ENCODE measurements around the gene HAGH. TPM values are rescaled to one million over a fixed set of nuclear protein-coding genes. Genes with fewer than 3 reads are reported as not detected.
A peak's percentile ranks its signal among the peaks of the same experiment; 100 is the strongest.

The HAGH gene
- total and polyA plus RNA-seq, 10 of the 15 experiments (the other 5 are each of a cell fraction or from before 2014, with no cell fraction given), result 2.0 to 50.1 (median 22.4) TPM

- Histone ChIP-seq H3K27ac (ENCODE audit: control insufficient read depth, insufficient read depth) (no peak overlapping the region), H3K79me2 (ENCODE audit: control insufficient read depth, insufficient read depth, low read length) (peaks cover 15% of the 10 kb centered on the region), H3K4me3 (no peak overlapping the region), H3K4me1 (ENCODE audit: control insufficient read depth, insufficient read depth, low read length) (peaks cover 6% of the 10 kb centered on the region; the same call in 1 of the 2 replicates), H2AFZ (ENCODE audit: control insufficient read depth, low read depth, low read length) (no peak overlapping the region), H4K20me1 (ENCODE audit: control insufficient read depth, insufficient read depth) (no peaks in the 10 kb centered on the region), H3K9ac (ENCODE audit: control insufficient read depth, insufficient read depth, low read length) (no peak overlapping the region), H3K36me3 (ENCODE audit: control insufficient read depth in 2 of 2, insufficient read depth in 2 of 2, low read length in 1 of 2) (peaks cover 4 to 8% of the 10 kb centered on the region in 2 experiments; a peak in 3 of 4 replicates), H3K9me3 (replicated peaks; ENCODE audit: control insufficient read depth, insufficient read depth, low read length) (no peaks in the 10 kb centered on the region), H3K4me2 (ENCODE audit: control insufficient read depth, insufficient read depth) (0 out of 2 replicates have a peak overlapping the region, but pooled peaks have one; percentile 17), H3K27me3 (replicated peaks in 1 of 2; ENCODE audit: control insufficient read depth in 2 of 2, insufficient read depth in 2 of 2, low read length in 1 of 2) (no peaks in the 10 kb centered on the region)
- ChIA-PET SMC1A (ENCODE audit: uncharacterized antibody, unreplicated experiment) (no interaction called here), CTCF (no interaction called here), RAD21 (ENCODE audit: unreplicated experiment) (no interaction called here), POLR2A (no interaction called here)
- in situ Hi-C loops (cut with MboI) (no loop called here), intact Hi-C loops (cut with micrococcal nuclease; ENCODE audit: unreplicated experiment) (no loop called here)
- BruUV-seq (replicated peaks), result no TSS peak
- TF ChIP-seq HSF1 (IDR thresholded peaks at IDR 0.05; ENCODE audit: low read depth, low read length), result no peak
- TF ChIP-seq TARDBP (IDR thresholded peaks at IDR 0.05; ENCODE audit: borderline replicate concordance), result no peak
- no peak for TF ChIP-seq ASH2L (IDR thresholded peaks at IDR 0.05; ENCODE audit: borderline replicate concordance, low read depth)
- TF ChIP-seq MTA3 (IDR thresholded peaks at IDR 0.05; ENCODE audit: borderline replicate concordance, low read length), result no peak
- 94% methylated on average over 26 of the region's 26 CpGs for WGBS (ENCODE audit: insufficient coverage, insufficient replicate concordance, low lambda C conversion rate, missing lambda C conversion rate)
- DNase-seq (ENCODE audit: low read depth, low spot score) (no peak), FAIRE-seq (no peak), ATAC-seq (no peak)
Observed at GRCh38 chr16:1784977-1785845, 41.4 kb downstream of the HAGH start.
